Right renal cortex interstitium (tissue), 3 donors: ENCODE data around the gene HLA-DQB2. TPM values are rescaled to one million over a fixed set of nuclear protein-coding genes. Genes with fewer than 3 reads are reported as not detected.
"Not testable (repeated sequence)": the region's sequence is repeated elsewhere in the genome, so short reads cannot be mapped to it uniquely, and the experiment has no call there.

Experiments
- DNase-seq, 3 donors: peaks; one replicate each; pipeline ENCODE4 v3.0.0-alpha.2; 2013; ENCODE audit warnings: low read depth in 3 of 3, low spot score in 2 of 3
- polyA plus RNA-seq, 3 donors: library from polyadenylated mRNA; unstranded; fragments of 120-200 nt; gene quantifications; one replicate each; pipeline ENCODE4 v1.2.1, GENCODE V29; 2013; ENCODE audit not compliant: insufficient read length in 3 of 3

HLA-DQB2 gene
- polyA plus RNA-seq: 1 to 10 TPM in 1 of 3 donors, under 1 TPM in 1, not detected in 1; 0.72 to 1.3 TPM

DNA sequence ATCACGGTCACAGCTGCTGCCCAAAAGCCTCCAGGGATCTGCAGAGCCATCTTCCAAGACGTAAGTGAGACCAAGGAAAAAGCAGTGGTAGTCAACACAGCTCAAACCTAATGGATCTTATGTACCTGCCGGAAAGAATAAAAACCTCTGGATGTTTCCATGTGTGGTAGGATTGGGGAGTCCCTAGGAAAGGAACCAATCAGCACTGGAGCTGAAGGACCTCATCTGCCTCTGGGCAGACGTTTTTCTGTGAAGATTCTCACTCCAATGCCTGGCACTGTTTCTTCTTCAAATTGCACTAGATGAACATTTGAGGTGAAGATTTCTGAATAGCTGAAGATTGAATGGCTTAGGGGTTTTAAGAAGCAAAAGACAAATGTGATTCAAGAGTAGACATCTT is at the start of gene HLA-DQB2:
TSS of gene HLA-DQB2 (minus strand) at position 112 of the 400 bp plus-strand sequence. CDS start at position 50, 62 bp downstream.
- no peak for DNase-seq

DNA sequence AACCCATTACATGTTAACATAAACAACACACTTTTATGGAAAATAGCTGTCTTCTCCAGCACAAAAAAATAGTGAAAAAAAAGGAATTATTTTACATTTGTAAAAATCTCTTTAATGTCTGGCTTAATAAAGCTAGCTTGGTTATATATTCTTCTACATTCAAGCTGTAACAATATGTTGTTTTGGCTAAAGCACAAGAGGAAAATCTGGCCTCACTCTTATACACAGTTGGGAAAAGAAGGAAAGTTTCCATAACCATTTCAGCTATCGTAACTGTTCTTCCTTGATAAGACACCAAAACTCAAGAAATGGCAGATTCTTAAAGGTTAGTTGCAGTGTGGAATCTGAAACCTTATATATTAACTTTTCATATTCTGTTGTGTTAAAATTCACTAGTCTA is 45.8 kb upstream of the HLA-DQB2 start:
- DNase-seq: no peak

DNA sequence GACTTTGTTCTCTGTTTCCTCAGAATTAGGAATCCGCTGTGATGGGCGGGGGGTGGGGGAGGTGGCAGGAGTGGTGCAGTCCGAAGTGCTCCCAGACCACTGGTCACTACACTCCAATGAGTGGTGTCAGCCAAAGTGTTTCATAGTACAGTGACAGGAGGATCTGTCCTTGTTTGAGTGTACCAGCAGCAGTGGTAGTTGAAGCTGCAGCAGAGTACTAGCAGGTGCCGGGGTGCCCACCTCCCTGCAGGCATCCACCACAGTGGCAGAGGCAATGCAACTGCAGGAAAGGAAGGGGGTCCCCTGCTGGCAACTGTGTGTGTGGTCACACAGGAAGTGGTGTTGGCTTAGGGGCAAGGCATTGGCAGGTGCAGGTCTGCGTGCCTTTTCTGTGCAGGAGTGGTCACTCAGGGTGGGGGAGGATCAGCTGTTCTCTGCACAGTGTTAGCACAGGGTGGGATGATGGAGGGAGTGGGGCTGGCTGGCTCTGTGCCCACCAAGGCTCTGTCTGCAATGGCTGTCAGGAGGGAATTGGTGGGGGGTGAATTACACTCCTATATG is 43.8 kb upstream of the HLA-DQB2 start:
- no peak for DNase-seq

DNA sequence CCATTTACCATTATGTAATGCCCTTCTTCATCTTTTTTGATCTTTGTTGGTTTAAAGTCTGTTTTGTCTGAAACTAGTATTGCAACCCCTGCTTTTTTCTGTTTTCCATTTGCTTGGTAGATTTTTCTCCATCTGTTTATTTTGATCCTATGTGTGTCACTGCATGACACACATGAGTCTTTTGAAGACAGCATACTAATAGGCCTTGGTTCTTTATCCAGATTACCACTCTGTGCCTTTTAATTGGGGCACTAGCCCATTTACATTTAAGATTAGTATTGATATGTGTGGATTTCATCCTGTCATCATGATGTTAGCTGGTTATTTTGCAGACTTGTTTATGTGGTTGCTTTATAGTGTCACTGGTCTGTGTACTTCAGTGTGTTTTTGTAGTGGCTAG is 42.1 kb upstream of the HLA-DQB2 start:
- DNase-seq: not testable (repeated sequence)

DNA sequence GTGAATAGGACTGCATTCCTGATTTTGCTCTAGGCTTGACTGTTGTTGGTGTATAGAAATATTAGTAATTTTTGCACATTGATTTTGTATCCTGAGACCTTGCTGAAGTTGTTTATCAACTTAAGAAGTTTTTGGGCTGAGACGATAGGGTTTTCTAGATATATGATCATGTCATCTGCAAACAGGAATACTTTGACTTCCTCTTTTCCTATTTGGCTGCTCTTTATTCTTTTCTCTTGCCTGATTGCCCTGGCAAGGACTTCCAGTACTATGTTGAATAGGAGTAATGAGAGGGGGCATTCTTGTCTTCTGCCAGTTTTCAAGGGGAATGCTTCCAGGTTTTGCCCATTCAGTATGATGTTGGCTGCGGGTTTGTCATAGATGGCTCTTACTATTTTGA is 40.1 kb upstream of the HLA-DQB2 start:
- DNase-seq: no peak

DNA sequence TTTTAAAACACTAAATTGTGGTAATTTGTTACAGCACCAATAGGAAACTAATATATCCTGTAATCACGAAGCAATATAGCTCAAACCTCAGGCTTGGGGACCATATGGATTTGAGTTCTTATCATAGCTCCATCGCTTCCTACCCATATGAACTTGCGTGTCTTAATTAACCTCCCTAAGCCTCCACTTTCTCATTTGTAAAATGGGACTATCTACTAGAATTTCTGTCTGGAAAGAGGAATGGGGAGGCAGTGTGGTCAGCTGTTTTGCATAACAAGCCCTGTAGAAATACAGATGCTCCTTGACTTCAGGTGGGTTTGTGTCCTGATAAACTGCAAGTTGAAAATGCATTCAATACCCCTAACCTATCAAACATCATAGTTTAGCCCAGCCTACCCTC is 36.4 kb upstream of the HLA-DQB2 start:
- no peak for DNase-seq

DNA sequence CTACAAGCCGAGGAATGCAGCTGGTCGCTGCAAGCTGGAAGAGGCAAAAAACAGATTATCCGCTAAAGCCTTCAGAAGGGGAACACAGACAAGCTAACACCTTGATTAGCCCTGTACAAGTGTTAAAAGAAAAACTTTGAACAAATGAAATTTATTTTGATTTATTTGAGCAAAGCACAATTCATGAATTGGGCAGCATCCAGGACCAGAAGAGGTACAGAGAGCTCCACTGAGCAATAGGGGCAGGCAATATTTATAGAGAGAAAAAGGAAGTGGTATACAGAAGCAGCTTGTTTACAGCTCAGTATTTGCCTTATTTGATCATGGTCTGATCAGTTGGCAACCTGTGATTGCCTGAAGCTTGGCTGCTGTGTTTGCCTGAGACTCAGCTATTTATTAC is 35.8 kb upstream of the HLA-DQB2 start:
- no peak for DNase-seq

DNA sequence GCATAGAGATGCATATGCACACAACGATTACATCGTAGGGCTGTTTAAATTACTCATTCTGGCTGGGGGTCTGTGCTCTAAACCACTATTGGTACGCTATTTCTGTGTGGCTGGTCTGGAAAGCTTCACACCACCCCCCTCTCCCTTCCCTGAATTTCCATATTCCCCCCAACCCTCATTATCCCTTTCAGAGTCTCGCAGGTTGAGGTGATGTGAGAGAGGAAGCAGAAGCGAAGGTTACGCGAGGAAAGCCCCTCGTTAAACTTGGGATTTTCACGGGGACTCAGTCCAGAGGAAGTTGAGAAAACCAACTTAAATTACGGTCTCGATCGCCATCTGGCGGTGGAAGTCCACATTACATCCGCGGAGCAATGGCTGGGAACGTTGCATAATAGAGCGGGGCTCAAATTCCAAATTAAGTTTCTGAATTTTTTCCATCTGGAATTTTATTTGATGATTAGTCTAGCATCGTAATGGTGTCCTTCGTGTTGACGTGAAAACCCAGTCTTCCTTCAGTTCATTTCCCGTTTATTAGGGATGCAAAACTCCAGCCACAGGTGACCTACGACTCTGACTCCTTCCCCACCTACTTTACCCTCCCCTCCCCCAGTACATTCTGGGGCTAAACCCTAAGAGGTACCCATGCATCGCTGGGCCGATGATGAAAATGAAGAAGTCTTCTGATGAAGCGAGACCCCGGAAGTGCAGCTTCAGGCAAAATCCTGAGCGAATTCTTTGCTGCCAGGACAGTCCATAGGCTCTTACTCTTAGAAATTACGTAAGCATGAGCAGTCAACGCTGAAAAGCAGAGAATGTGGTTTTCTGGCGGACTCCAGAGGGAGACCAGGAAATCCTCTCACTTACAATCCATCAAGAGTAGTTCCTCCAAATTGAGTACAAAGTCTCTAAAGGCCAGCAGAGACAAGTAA is 33.8 kb upstream of the HLA-DQB2 start:
- DNase-seq: peak; percentile 51 to 70 (median 63)

DNA sequence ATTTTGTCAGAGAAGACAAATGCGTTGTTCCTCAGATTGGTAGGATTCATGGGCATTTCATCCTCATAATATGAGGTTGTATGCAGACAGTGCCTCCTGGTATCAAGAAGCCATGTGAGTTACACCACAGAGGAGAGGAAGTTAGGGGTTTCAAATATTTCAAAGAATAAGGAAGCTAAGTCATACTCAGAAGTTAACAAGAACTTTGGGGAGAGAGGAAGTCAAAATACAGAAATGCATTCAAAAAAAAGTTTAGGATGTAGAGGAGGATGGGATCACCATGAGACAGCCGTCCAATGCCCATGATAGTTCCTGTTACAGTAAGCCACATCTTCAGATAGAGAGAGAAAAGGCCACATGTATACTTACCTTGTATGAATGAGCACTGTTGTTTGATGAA is 31.2 kb upstream of the HLA-DQB2 start:
- no peak for DNase-seq

DNA sequence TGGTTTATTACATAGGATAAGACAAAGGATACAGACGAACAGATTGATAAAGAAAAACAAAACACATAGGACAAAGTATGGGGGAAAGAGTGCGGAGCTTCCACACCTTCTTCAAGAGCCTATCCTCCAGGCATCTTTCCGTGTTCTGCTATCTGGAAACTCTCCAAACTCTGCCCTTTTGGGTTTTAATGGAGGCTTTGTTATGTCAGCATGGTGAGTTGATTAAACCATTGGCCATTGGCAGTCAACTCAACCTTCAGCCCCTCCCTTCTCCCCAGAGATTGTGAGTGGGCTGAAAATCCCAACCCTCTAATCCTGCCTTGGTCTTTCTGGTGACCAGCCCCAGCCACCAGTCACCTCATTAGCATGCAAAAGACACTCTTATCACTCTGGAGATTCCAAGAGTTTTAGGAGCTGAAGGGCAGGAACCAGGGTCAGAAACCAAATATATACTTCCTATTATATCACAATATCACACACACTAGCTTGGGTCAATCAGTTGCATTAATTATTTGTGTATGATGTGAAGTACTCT is 29.6 kb upstream of the HLA-DQB2 start:
- no peak for DNase-seq

DNA sequence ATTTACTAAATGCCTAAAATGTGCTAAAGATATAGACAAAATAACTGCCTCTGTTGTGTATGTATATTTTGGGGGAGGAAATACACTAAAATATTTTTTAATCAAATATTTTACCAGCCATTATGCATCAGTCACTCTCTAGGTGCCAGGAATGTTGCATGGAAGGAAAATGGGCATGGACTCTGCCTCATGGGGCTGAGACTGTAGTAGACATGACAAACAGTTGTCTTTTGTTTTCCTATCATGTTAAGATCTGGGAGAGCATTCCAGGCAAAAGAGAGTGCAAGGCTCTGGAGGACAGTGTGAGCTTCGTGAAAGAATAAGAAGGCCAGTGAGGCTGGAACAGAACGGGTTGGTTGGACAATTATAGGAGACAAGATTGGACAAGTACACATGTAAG is 27.0 kb upstream of the HLA-DQB2 start:
- DNase-seq: no peak

DNA sequence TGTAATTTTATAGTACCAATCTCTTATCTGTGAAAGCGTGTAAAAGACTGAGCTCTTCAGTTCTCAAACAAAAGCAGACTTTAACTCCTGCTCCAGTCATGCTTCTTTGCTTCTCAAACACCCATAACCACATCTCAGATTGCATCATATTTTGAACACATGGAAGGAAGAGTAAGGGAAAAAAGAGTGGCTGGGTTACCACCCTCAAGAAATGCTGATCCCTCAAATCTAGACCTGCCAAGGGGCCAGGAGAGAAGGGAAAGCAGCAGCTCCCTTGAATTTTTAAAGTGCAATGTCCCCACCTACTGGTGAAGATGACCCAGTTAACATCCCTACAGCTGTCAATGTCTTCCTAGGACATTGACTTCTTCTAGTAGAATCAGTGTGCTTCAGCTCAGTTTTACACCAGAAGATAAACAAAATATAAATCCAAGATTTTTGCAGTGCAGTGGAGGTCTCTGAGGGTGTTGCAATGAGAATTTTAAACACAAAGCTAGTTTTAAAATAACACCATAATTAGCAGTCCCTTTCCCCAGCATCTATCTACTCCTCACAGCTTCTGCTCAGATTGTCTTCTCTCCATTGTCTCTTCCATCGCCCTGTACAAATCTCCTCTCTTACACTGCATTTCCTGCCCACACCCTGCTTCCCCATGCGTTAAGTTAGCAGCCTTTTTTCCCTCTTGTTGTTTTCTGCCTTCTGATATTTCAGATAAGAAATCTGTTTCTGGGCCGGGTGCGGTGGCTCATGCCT is 22.6 kb upstream of the HLA-DQB2 start:
- peak; percentile 27 to 48 (median 45) for DNase-seq

DNA sequence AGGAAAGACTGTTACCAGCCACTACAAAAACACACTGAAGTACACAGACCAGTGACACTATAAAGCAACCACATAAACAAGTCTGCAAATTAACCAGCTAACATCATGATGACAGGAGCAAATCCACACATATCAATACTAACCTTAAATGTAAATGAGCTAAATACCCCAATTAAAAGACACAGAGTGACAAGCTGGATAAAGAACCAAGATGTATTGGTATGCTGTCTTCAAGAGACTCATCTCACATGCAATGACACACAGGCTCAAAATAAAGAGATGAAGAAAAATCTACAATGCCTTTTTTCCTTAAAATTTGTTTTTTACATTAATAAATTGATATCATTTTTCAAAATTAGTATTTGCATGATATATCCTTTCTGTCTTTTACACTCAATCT is 19.6 kb upstream of the HLA-DQB2 start:
- not testable (repeated sequence) for DNase-seq

DNA sequence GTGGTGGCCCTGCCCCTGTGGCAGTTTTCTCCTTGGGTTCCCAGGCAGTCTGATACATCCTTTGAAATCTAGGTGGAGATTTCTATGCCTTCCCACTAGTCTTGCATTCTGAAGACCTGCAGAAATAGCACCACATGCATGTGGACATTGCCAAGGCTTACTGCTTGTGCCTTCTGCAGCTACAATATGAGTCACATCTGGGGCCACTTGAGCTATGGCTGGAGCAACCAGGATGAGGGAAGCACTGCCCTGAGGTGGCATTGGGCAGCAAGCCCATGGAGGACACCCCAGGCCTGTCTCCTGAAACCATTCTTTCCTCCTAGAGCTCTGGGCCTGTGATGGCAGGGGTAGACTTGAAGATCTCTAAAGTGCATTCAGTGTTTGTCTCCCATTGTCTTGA is 15.7 kb upstream of the HLA-DQB2 start:
- no peak for DNase-seq

DNA sequence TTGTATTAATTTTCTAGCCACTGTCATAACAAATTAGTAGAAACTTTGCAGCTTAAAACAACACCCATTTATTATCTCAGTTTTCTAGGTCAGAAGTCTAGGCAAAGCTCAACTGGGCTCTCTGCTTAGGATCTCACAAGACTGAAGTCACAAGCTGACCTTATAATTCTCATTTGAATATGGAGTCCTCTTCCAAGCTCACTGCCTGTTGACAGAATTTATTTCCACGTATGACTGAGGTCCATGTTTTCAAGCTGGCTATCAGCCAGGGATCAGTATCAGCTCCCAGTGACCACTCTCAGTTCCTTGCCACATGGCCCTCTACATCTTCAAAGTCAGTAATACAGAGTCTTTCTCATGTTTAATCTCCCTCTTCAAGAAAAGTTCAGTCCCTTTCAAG is 11.7 kb upstream of the HLA-DQB2 start:
- no peak for DNase-seq

DNA sequence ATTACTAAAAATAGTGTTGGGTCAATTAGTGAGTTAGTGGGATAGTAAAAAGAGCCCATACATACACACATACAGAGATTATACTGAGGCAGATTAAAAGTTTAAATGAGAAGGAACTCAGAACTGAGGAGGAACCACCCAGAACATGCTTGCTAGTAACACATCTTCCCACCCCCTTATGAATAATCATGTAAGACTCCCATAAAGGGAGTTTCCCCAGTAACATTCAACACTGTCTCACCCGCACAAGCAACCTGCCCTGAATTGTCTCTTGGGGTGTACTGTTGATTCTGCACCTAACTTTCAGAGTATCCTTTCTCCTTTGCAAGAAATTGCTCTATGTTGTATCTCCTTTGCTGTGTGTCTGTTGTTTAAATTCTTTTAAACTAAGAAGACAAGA is 11.1 kb upstream of the HLA-DQB2 start:
- DNase-seq: no peak

DNA sequence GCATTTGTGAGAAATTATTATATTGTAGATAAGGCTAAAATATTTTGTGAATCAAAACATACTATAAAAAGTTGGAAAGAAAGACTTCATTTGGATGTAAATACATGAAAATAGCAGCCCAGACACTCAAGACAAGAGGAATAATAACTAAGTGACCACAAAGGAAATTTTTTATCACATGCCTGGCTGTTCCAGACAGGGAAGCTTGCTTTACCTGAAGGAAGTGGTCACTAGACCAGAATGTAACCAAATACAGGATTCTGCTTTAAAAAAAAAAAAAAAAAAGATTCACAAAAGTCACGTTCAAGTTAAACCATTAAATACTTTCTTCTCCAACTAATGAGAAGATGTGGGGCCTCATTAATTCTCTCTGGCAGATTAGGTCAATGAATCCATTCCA is 9.3 kb upstream of the HLA-DQB2 start:
- DNase-seq: no peak

DNA sequence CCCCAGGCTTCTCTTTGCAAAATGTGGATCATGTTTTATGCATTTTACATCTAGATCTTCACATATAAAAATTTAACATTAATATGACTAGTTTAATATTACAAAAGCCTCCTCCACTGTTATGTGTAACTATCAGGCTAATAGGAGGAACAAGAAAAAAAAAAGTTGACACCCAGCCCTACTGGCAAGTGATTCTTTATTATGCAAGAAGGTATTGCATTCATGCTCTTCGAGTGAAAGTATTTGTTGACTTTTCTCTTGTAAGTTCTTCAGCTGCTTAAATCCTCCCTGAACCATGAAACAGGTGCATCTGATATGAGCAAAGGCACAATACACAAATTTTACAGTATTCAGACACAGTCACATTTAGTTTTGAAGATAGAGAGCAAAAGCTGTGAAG is 716 bp upstream of the HLA-DQB2 start:
- DNase-seq: no peak

DNA sequence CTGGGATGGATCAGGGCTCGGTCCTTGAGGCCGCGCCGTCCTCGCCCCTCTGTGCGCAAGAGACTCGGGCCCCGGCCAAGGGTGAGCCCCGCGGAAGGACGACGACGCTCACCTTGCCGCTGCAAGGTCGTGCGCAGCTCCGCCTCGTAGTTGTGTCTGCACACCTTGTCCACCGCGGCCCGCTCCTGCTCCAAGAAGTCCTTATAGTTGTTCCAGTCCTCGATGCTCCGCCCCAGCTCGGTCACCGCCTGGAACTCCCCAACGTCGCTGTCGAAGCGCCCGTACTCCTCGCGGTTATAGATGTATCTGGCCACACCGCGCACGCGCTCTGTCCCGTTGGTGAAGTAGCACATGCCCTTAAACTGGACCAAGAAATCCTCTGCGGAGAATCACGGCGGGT is 1.8 kb downstream of the HLA-DQB2 start:
- no peak for DNase-seq

DNA sequence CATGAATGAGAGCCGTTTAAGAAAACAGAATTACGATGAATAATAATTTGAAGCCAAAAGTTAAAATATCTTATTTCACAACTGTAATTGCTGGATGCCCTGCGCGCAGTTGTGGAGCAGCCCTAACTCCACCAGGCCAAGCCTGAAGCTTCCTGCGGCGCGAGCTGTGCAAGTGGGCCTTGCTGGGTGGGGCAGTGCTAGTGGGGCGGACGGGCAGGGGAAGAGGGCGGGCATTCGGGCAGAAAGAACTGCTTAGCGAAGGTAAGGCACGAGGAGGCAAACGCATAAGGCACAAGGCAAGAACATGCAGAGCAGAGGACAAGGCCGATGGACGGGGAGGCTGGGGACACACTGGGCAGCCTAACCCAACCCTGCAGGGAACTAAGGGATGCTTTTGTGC is 2.3 kb downstream of the HLA-DQB2 start:
- no peak for DNase-seq

DNA sequence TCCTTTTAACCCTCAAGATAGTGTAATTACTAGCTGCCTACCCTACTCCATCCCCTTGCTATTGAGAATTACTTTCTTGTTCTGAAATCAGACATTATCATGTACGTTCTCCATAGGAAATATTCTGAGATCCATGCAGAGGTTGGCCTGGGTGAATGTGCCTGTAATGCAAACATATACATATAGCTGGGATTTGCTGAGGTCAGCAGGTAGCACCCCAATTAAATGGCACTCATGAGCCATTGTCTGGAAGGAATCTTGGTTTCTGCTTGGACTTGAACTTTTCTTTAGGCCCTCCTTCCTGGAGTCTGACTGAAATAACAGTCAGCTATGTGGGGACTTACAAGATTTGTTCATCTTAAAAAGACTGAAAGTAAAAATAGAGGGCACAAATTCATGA is 3.7 kb downstream of the HLA-DQB2 start:
- no peak for DNase-seq
